Naive thymus-derived CD4-positive, alpha-beta T cell (primary cell): ENCODE data around the gene COX17. TPM values are rescaled to one million over a fixed set of nuclear protein-coding genes. Genes with fewer than 3 reads are reported as not detected.

Experiments used
- ATAC-seq: fragments of 150-1000 bp; cut with Tn5 transposase; 2 replicates; pipeline ENCODE4 v1.10.0; 2021; ENCODE audit warnings: mild to moderate bottlenecking, moderate library complexity
- CTCF ChIA-PET: fragments of 350-600 bp; sonication (Branson Sonifier 250); formaldehyde crosslinking; loops from one replicate; lab custom pipeline; 2021; ENCODE audit warnings: antibody characterized with exemption; lab: Charles Lee
- POLR2A ChIA-PET: fragments of 350-600 bp; sonication (Branson Sonifier 250); formaldehyde crosslinking; loops from one replicate; lab custom pipeline; 2021; ENCODE audit warnings: antibody characterized with exemption, inconsistent platforms; lab: Charles Lee
- DNase-seq, 9 donors: peaks; one replicate each; pipeline versions ENCODE4 v3.0.0 to v3.0.0-alpha.2; 2020 to 2022; ENCODE audit warnings: mixed read lengths in 1 of 9
- H3K27ac ChIP-seq: one replicate; pipeline ENCODE4 v1.7.0; 2013; ENCODE audit warnings: mild to moderate bottlenecking, low read depth, low read length, moderate library complexity
- H3K27me3 ChIP-seq, 2 donors: one replicate each; pipeline ENCODE4 v1.7.0; 2013; ENCODE audit warnings: low read length in 2 of 2, mild to moderate bottlenecking in 2 of 2, moderate library complexity in 2 of 2; ENCODE audit not compliant: control insufficient read depth in 2 of 2, insufficient read depth in 2 of 2
- H3K36me3 ChIP-seq, 3 experiments: 1 replicate in 2 of 3; 2 replicates in 1 of 3; pipeline ENCODE4 v1.7.0; 2013; ENCODE audit warnings: low read length in 3 of 3, mild to moderate bottlenecking in 3 of 3, moderate library complexity in 1 of 3; ENCODE audit not compliant: insufficient read depth in 3 of 3, control insufficient read depth in 2 of 3
- H3K4me1 ChIP-seq, 2 donors: one replicate each; pipeline ENCODE4 v1.7.0; 2013; ENCODE audit warnings: low read length in 2 of 2, mild to moderate bottlenecking in 2 of 2, moderate library complexity in 1 of 2; ENCODE audit not compliant: control insufficient read depth in 2 of 2, insufficient read depth in 2 of 2
- H3K4me3 ChIP-seq: 2 replicates; pipeline ENCODE4 v1.7.0; 2013; ENCODE audit warnings: mild to moderate bottlenecking, low read length
- H3K9me3 ChIP-seq, 3 experiments: 1 replicate in 2 of 3; 2 replicates in 1 of 3; pipeline ENCODE4 v1.7.0; 2013; ENCODE audit warnings: low read length in 3 of 3; ENCODE audit not compliant: control insufficient read depth in 2 of 3
- H3K27ac Mint-ChIP-seq, 9 donors: one replicate each; pipeline ENCODE4 v1.8.0; 2020 to 2022; ENCODE audit warnings: mixed read lengths in 9 of 9, mild to moderate bottlenecking in 8 of 9, moderate library complexity in 5 of 9, inconsistent platforms in 2 of 9
- H3K27me3 Mint-ChIP-seq, 5 donors: one replicate each; pipeline ENCODE4 v1.8.0; 2021 to 2022; ENCODE audit warnings: mixed read lengths in 5 of 5, mild to moderate bottlenecking in 1 of 5
- H3K36me3 Mint-ChIP-seq, 5 donors: one replicate each; pipeline ENCODE4 v1.8.0; 2020 to 2022; ENCODE audit warnings: mixed read lengths in 5 of 5, mild to moderate bottlenecking in 3 of 5, inconsistent platforms in 1 of 5
- H3K4me1 Mint-ChIP-seq, 7 donors: one replicate each; pipeline ENCODE4 v1.8.0; 2020 to 2022; ENCODE audit warnings: mixed read lengths in 7 of 7, mild to moderate bottlenecking in 3 of 7, inconsistent platforms in 1 of 7
- H3K4me3 Mint-ChIP-seq, 10 donors: one replicate each; pipeline ENCODE4 v1.8.0; 2020 to 2022; ENCODE audit warnings: mild to moderate bottlenecking in 10 of 10, mixed read lengths in 10 of 10, moderate library complexity in 6 of 10, inconsistent platforms in 2 of 10
- H3K9me3 Mint-ChIP-seq, 11 donors: one replicate each; pipeline ENCODE4 v1.8.0; 2020 to 2022; ENCODE audit warnings: mixed read lengths in 11 of 11, mild to moderate bottlenecking in 4 of 11, inconsistent platforms in 1 of 11, moderate library complexity in 1 of 11
- intact Hi-C, 2 donors: fragments of 100-400 bp; cut with micrococcal nuclease; formaldehyde crosslinking; loops; one replicate each; pipeline ENCODE4 v1.15.1; 2023
- polyA plus RNA-seq, 2 donors: library from polyadenylated mRNA; unstranded; fragments of 300-500 nt; fragmentation: Illumina TruSeq; gene quantifications; one replicate each; pipeline ENCODE4 v1.2.3, GENCODE V29; 2021
- total RNA-seq, 6 experiments: library from RNA in 5 of 6; stranded (reverse) in 5 of 6; gene quantifications; 1 replicate in 5 of 6; 2 replicates in 1 of 6; pipeline ENCODE4 v1.2.3 and lab custom pipeline; 2021 to 2026

Gene COX17
- total and polyA plus RNA-seq, 7 experiments from 2014 or later: 25.6 to 60.8 (median 35.3) TPM

DNA sequence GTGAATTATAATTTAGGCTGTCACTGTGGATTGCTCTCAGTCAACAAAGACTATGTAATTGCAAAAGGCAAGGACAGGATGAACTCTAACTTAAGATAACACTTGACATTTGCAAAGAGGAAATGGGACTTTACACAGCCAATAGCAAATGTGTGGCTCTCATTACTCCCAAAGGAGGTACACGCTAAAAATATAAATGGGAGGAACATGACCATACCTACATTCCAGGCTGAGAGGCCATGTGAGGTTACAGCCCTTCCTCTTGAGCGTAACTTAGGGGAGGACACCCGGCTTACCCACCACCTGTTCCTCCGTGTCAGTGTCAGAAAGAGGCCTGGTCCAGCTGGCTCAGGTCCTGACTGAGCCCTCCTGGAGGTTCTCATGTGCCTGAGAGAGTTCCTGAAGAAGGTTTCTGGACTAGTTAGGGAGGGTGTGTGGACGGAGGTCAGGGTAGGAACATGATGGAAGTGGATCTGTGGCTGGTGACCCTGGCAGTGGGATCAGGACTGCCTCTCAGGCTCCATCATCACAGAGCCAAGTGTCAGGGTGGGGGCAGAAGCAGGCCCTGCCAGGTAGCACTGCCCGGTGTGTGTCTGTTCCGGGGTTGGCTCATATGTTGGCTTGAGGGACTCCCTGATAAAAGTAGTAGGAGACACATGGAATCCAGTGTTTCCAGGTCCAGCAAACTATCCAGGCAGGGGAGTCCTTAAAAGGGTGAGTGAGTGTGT, 24.7 kb downstream of the COX17 start:
- no peaks in the 10 kb centered on the region for H3K4me1 ChIP-seq
- Mint-ChIP-seq H3K27ac (no peak overlapping the region), H3K4me1 (peaks cover 0 to 4% (median 0%) of the 10 kb centered on the region in 7 donors), H3K27me3 (no peaks in the 10 kb centered on the region), H3K9me3 (no peaks in the 10 kb centered on the region), H3K4me3 (no peak overlapping the region), H3K36me3 (peaks cover 3 to 52% (median 23%) of the 10 kb centered on the region in 5 donors)
- H3K4me3 ChIP-seq: no peak overlapping the region
- ATAC-seq (no peak), DNase-seq (no peak)
- H3K36me3 ChIP-seq: peaks cover 0 to 12% (median 0%) of the 10 kb centered on the region in 3 experiments
- POLR2A ChIA-PET: no interaction called here
- no peak overlapping the region for H3K27ac ChIP-seq
- no peaks in the 10 kb centered on the region for H3K9me3 ChIP-seq
- H3K27me3 ChIP-seq: no peaks in the 10 kb centered on the region
- CTCF ChIA-PET: no interaction called here
- intact Hi-C loops: no loop called here

GRCh38 chr3:119649761-119650160, 27.4 kb downstream of the COX17 start:
- Mint-ChIP-seq H3K4me1 (peaks cover 0 to 5% (median 0%) of the 10 kb centered on the region in 7 donors), H3K27me3 (no peaks in the 10 kb centered on the region), H3K36me3 (peaks cover 6 to 67% (median 43%) of the 10 kb centered on the region in 5 donors), H3K4me3 (no peak overlapping the region), H3K27ac (peak overlapping the region in 1 of 9 donors; percentile 4), H3K9me3 (no peaks in the 10 kb centered on the region)
- POLR2A ChIA-PET: no interaction called here
- H3K27ac ChIP-seq: no peak overlapping the region
- ATAC-seq (no peak), DNase-seq (no peak)
- H3K27me3 ChIP-seq: no peaks in the 10 kb centered on the region
- no peaks in the 10 kb centered on the region for H3K4me1 ChIP-seq
- H3K4me3 ChIP-seq: no peak overlapping the region
- peaks cover 0 to 18% (median 0%) of the 10 kb centered on the region in 3 experiments for H3K36me3 ChIP-seq
- intact Hi-C loops: no loop called here
- H3K9me3 ChIP-seq: no peaks in the 10 kb centered on the region
- CTCF ChIA-PET: no interaction called here

GRCh38 chr3:119647843-119648575, 29.2 kb downstream of the COX17 start:
- POLR2A ChIA-PET: no interaction called here
- H3K4me3 Mint-ChIP-seq: no peak overlapping the region
- Histone ChIP-seq H3K9me3 (no peaks in the 10 kb centered on the region), H3K4me3 (no peak overlapping the region), H3K27ac (no peak overlapping the region), H3K27me3 (no peaks in the 10 kb centered on the region), H3K36me3 (peaks cover 0 to 18% (median 0%) of the 10 kb centered on the region in 3 experiments), H3K4me1 (no peaks in the 10 kb centered on the region)
- no peak for ATAC-seq
- DNase-seq: no peak
- H3K36me3 Mint-ChIP-seq: peaks cover 6 to 64% (median 35%) of the 10 kb centered on the region in 5 donors
- no peaks in the 10 kb centered on the region for H3K27me3 Mint-ChIP-seq
- no peak overlapping the region for H3K27ac Mint-ChIP-seq
- peaks cover 0 to 5% (median 0%) of the 10 kb centered on the region in 7 donors for H3K4me1 Mint-ChIP-seq
- intact Hi-C loops: no loop called here
- CTCF ChIA-PET: no interaction called here
- H3K9me3 Mint-ChIP-seq: no peaks in the 10 kb centered on the region

DNA sequence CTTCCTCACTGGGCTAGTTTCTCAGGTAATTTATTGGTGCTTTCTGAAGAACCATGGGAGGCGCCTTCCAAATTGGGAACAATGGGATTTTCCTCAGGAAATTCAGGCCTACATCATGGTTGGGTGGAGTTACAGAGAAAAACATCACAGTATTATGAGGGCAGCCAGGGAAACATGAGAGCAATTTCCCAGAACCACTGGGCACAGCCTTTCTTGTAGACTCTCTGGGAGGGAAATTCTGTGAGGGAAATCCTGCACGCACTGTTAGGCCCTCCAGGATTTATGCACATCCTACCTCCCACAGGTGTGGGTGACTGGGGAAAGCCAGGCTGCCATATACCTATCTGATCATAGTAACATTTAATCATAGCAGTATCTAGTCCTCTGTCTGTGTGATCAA, 30.0 kb downstream of the COX17 start:
- ChIA-PET POLR2A (no interaction called here), CTCF (no interaction called here)
- H3K27me3 Mint-ChIP-seq: no peaks in the 10 kb centered on the region
- H3K36me3 ChIP-seq: peaks cover 0 to 20% (median 0%) of the 10 kb centered on the region in 3 experiments
- peaks cover 6 to 63% (median 40%) of the 10 kb centered on the region in 5 donors for H3K36me3 Mint-ChIP-seq
- H3K27me3 ChIP-seq: no peaks in the 10 kb centered on the region
- H3K9me3 ChIP-seq: no peaks in the 10 kb centered on the region
- H3K4me1 Mint-ChIP-seq: peaks cover 0 to 10% (median 0%) of the 10 kb centered on the region in 7 donors
- DNase-seq (no peak), ATAC-seq (no peak)
- H3K27ac Mint-ChIP-seq: no peak overlapping the region
- intact Hi-C loops: no loop called here
- H3K4me3 ChIP-seq: no peak overlapping the region
- no peaks in the 10 kb centered on the region for H3K4me1 ChIP-seq
- H3K4me3 Mint-ChIP-seq: no peak overlapping the region
- no peak overlapping the region for H3K27ac ChIP-seq
- no peaks in the 10 kb centered on the region for H3K9me3 Mint-ChIP-seq

GRCh38 chr3:119645813-119646212, 31.4 kb downstream of the COX17 start:
- ChIA-PET CTCF (no interaction called here), POLR2A (no interaction called here)
- no peaks in the 10 kb centered on the region for H3K4me1 ChIP-seq
- no peaks in the 10 kb centered on the region for H3K27me3 ChIP-seq
- peaks cover 0 to 10% (median 0%) of the 10 kb centered on the region in 7 donors for H3K4me1 Mint-ChIP-seq
- H3K36me3 Mint-ChIP-seq: peaks cover 12 to 64% (median 47%) of the 10 kb centered on the region in 5 donors
- DNase-seq (no peak), ATAC-seq (no peak)
- no peak overlapping the region for H3K4me3 Mint-ChIP-seq
- H3K9me3 ChIP-seq: no peaks in the 10 kb centered on the region
- intact Hi-C loops: no loop called here
- H3K9me3 Mint-ChIP-seq: no peaks in the 10 kb centered on the region
- no peak overlapping the region for H3K27ac Mint-ChIP-seq
- no peaks in the 10 kb centered on the region for H3K27me3 Mint-ChIP-seq
- H3K27ac ChIP-seq: no peak overlapping the region
- H3K36me3 ChIP-seq: peaks cover 0 to 24% (median 0%) of the 10 kb centered on the region in 3 experiments
- H3K4me3 ChIP-seq: no peak overlapping the region

GRCh38 chr3:119644481-119644880, 32.7 kb downstream of the COX17 start:
- no peaks in the 10 kb centered on the region for H3K27me3 ChIP-seq
- H3K27ac Mint-ChIP-seq: no peak overlapping the region
- H3K4me1 Mint-ChIP-seq: peaks cover 0 to 17% (median 0%) of the 10 kb centered on the region in 7 donors
- CTCF ChIA-PET: no interaction called here
- no peaks in the 10 kb centered on the region for H3K27me3 Mint-ChIP-seq
- intact Hi-C loops: no loop called here
- H3K36me3 Mint-ChIP-seq: peaks cover 15 to 68% (median 41%) of the 10 kb centered on the region in 5 donors
- no peak overlapping the region for H3K4me3 Mint-ChIP-seq
- ATAC-seq (no peak), DNase-seq (no peak)
- peaks cover 0 to 5% (median 0%) of the 10 kb centered on the region in 11 donors for H3K9me3 Mint-ChIP-seq
- no peak overlapping the region for H3K27ac ChIP-seq
- peaks cover 0 to 24% (median 0%) of the 10 kb centered on the region in 3 experiments for H3K36me3 ChIP-seq
- H3K4me3 ChIP-seq: no peak overlapping the region
- no peaks in the 10 kb centered on the region for H3K4me1 ChIP-seq
- no peaks in the 10 kb centered on the region for H3K9me3 ChIP-seq
- POLR2A ChIA-PET: no interaction called here
